GM18907 (cell line): ENCODE results near the gene SMCO1.
"Not testable (repeated sequence)": the region's sequence is repeated elsewhere in the genome, so short reads cannot be mapped to it uniquely, and the experiment has no call there.

Source experiments
- ATAC-seq: cut with Tn5 transposase; IDR thresholded peaks from one replicate; pipeline ENCODE4 v1.9.1; 2021; ENCODE audit warnings: mild to moderate bottlenecking, moderate library complexity; ENCODE audit not compliant: unreplicated experiment

SMCO1 gene, protein sequence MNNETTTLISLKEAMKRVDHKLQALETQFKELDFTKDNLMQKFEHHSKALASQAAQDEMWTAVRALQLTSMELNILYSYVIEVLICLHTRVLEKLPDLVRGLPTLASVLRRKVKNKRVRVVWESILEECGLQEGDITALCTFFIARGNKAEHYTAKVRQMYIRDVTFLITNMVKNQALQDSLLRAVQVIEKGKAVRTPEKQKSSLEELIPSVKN

DNA sequence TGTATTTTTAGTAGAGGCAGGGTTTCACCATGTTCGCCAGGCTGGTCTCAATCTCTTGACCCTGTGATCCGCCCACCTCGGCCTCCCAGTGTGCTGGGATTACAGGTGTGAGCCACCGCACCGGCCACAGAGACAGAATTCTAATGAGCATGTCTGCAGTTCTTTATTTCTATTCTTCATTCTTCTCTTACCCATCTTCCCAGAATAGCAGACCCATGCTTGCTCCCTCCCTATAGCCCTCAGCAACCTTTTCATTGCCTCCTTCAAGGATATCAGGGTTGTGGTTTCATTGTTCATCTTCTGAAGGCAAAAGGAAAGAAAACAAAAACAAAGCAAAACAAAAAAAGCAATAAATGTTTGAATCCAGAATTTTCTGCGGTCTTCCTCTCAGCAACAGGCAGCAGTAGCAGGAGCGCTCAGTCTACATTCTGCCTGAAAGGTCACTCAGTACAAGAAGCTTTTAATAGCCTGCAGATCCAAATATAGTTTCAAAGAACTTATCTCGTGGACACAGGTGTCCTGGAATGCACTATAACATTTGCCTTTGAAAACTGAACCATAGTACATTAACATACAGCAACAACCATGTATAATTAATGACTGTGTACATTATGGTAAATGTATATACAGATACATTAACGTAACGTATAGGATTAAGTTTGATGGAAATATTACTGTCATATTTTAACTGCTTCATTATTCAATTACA, at the start of gene SMCO1:
Gene SMCO1, minus strand, starts transcription at position 434 of the 709 bp plus-strand sequence. Its CDS starts 137 bp downstream, at position 297.
- no peak for ATAC-seq

- no peak for ATAC-seq
Measured at GRCh38 chr3:196563721-196564225, 48.6 kb upstream of the SMCO1 start.

- no peak for ATAC-seq
Measured at GRCh38 chr3:196559826-196560225, 44.7 kb upstream of the SMCO1 start.

- no peak for ATAC-seq
Measured at GRCh38 chr3:196558476-196558875, 43.3 kb upstream of the SMCO1 start.

DNA sequence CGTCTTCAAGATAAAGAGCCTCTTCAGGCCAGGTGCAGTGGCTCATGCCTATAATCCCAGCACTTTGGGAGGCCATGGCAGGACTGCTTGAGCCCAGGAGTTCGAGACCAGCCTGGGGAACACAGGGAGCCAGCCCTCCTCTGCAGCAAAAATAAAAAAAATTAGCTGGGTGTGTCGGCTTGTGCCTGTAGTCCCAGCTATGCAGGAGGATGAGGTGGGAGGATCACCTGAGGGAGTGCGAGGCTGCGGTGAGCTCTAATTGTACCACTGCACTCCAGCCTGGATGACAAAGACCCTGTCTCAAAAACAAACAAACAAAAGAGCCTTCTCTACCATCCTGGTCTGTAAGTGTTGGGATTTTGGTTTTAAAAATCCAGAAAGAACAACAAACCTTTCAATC, 42.1 kb upstream of the SMCO1 start:
- no peak for ATAC-seq

DNA sequence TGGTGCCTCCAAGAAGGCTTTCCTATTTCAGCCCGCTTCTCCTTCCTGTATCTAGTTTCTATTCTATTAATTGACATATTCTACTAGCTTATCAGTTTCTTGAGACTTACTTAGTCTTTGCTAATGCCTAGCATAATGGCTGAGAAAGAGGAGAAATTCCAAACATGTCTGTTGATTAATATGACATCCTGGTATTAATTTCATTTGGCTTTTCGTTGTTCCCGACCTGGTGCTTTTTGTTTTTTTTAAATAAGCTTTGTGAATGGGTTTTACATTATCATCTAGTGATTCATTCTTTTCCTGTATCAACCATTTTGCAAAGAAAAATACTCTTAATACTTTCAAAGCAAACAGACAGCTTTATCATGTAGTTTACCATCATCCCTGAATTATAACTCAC, 40.1 kb upstream of the SMCO1 start:
- ATAC-seq, result no peak

GRCh38 chr3:196554205-196554604, 39.1 kb upstream of the SMCO1 start:
- ATAC-seq, result no peak

DNA sequence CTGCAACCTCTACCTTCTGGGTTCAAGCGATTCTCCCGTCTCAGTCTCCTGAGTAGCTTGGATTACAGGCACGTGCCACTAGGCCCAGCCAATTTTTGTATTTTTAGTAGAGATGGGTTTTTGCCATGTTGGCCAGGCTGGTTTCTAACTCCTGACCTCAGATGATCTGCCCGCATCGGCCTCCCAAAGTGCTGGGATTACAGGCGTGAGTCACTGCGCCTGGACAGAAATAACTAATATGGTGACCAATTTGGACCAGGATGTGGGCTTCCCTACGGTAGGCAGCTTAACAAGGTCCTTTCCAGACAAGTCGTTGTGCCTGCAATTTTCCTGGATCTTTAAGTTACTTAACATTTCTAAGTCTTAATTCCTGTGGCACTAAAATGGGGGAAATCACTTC, 38.4 kb upstream of the SMCO1 start:
- no peak for ATAC-seq

- no peak for ATAC-seq
Measured at GRCh38 chr3:196552253-196552652, 37.1 kb upstream of the SMCO1 start.

GRCh38 chr3:196550172-196550571, 35.0 kb upstream of the SMCO1 start:
- ATAC-seq, result not testable (repeated sequence)

DNA sequence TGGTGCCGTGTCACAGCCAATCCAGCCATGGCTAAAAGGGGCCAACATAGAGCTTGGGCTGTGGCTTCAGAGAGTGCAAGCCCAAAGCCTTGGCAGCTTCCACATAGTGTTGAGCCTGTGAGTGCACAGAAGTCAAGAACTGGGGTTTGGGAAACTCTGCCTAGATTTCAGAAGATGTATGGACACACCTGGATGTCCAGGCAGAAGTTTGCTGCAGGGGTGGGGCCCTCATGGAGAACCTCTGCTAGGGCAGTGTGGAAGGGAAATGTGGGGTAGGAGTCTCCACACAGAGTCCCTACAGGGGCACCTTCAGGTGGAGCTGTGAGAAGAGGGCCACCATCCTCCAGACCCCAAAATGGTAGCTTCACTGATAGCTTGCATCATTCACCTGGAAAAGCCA, 34.2 kb upstream of the SMCO1 start:
- ATAC-seq, result not testable (repeated sequence)

DNA sequence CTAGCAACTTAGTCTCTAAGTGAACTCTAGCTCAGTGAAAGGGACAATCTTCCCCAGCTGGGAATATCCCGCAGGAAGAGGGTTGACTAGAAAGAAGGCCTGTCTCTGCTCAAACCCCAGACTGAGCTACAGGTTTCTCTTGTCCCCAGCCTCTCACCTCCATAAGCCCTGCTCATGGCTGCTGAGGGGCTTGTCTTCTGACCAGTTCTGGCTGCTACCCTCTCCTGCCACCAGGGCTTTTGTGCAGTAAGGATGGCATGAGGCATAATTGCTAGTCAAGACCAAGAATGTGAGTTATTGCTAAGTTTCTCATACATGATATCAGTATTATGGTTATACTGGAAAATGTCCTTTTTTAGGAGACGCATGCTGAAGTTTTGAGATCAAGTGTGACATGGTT, 31.9 kb upstream of the SMCO1 start:
- no peak for ATAC-seq

DNA sequence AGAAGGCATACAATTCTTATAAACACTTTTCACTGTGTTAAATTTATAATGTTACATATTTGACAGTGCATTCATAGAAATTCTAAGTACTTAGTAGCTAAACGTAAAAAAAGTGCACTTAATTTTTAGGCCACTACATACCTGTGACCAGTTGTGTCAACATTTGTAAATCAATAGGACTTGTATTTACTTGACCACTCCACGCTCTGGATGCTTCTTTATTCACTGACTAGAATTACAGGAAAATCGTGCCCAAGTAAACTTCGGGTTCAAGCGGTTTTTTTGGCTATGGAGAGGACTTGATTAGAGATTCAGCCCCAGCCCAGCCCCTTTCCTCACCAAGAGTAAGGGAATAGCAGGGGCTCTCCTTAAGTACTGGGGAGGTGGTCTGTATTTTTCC, 31.4 kb upstream of the SMCO1 start:
- ATAC-seq, result no peak

DNA sequence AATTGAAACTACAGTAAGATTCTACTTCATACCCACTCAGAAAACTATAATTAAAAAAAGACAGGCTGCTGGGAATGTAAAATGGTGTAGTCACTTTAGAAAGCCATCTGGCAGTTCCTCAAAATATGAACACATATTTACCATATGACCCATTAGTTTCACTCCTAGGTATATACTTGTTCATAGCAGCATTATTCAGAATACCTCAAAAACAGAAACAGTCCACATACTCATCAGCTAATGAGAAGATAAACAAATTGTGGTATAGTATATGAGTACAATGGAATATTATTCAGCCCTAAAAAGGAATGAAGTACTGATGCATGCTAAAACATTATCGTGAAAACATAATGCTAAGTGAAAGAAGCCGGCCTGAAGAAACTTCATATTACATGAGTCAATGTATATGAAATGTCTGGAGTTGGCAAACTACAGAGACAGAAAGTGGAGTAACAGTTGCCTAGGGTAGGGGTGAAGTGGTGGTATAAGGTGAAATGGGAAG, 29.4 kb upstream of the SMCO1 start:
- no peak for ATAC-seq

DNA sequence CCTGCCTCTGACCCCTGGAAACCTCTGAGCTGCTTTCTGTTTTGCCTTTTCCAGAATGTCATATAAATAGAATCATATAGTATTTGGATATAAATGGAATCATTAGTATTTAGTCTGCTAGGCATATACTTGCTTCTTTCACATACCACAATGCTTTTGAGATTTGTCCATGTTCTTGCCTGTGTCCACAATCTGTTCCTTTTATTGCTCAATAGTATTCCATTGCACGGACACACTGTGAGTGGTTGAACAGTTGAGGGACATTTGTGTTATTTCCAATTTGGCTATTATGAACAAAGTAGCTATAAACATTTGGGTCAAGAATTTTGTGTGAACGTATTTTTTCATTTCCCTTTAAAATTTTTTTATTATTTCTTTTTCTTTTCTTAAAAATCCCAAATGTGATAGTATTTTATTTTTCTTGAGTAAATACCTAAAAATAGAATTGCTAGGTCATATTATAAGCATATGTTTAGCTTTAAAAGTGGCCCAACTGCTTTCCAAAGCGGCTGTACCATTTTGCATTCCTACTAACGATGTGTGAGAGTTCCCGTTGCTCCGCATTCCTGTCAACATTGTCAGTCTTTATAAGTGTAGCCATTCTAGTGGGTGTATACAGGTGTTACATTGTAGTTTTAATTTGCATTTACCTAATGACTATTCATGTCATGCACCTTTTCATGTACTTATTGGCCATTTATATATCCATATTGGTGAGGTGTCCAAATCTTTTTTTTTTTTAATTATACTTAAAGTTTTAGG, 26.7 kb upstream of the SMCO1 start:
- no peak for ATAC-seq

DNA sequence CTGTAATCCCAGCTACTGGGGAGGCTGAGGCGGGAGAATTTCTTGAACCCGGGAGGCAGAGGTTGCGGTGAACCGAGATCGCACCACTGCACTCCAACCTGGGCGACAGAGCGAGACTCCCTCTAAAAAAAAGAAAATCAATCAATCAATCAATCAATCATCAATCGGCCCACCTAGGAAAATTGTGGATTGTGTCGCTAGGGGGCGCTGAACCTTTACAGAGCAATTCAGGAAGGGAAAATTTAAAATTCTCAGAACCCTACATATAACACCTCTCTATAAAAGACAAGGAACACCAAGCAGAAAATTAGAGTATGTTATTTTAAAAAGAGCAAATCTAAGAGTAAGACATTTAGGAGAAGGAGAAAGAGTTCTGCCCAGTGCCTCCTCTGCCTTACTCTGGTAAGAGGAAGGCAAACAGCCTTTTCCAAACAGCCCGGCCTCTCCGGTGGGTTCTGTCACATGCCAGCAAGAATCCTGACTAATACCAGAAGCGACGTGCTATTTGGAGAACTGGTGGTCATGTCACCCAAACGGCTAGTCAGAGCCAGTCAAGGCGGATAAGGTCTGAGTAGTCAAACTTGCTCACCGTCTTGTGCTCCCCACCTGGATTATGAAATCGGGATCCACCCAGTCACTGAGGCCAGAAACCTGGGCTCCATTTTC, 22.3 kb upstream of the SMCO1 start:
- no peak for ATAC-seq

DNA sequence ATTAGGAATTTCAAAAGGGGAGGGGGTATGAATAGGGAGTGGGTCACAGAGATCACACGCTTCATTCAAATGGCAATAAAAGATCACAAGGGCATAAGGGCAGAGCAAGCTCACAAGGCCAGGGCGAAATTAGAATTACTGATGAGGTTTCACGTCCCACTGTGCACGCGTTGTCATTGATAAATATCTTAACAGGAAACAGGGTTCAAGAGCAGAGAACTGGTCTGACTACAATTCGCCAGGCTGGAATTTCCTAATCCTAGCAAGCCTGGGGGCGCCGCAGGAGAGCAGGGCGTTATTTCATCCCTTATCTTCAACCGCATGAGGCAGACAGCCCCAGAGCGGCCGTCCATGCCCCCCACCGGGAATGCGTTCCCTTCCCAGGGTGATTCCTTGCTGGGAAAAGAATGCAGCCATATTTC, 18.1 kb upstream of the SMCO1 start:
- ATAC-seq, result no peak

DNA sequence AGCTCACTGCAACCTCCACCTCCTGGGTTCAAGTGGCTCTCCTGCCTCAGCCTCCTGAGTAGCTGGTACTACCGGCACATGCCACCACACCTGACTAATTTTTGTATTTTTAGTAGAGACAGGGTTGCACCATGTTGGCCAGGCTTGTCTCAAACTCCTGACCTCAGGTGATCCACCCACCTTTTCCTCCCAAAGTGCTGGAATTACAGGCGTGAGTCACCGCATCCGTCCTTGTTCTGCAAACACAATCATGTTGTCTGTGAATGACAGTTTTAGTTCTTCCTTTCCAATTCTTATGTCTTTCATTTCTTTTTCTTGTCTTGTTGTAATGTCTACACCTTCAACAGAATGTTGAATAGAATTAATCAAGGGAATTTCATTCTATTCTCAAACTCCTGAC, 16.3 kb upstream of the SMCO1 start:
- ATAC-seq, result no peak

DNA sequence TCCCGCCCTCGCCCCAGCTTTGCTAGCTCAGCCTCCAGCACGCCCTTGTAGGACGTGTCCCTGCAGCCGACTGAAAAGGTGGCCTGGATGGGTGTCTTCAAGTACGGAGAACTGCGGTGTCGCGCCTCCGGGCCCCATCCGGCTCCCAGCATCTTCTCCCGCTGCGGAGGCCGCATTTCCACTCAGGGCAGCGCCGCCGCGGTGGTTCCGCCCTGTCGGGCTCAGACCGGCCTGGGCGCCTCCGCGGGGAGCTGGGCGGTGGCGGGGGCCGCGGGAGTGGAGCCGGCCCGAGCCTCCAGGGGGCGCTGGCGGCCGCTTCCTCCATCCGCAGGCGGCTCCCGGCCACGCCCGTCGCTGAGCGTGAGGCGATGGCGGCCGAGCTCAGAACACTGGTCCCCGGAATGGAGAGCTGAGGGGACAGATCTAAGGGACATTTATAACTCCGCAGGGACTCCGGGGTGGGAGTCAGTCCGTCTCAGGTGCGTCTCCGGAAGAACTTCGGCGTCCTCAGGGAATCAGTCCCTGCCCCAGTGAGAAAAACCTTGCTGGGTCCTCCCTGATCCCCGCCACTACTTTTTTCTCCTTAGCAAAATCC, 13.6 kb upstream of the SMCO1 start:
- ATAC-seq, result peak; percentile 84

- no peak for ATAC-seq
Measured at GRCh38 chr3:196525141-196525540, 10.0 kb upstream of the SMCO1 start.

GRCh38 chr3:196524527-196524926, 9.4 kb upstream of the SMCO1 start:
- ATAC-seq, result no peak
